Right ventricle myocardium superior (tissue), 1 donor: ENCODE data around the gene HMCN1. TPM values are rescaled to one million over a fixed set of nuclear protein-coding genes. Genes with fewer than 3 reads are reported as not detected.
A peak's percentile ranks its signal among the peaks of the same experiment; 100 is the strongest.

Experiments used
- ATAC-seq: fragments of 200-7000 bp; cut with Tn5 transposase; one replicate; pipeline ENCODE4 v1.9.1; 2020; ENCODE audit warnings: mild to moderate bottlenecking; ENCODE audit not compliant: poor library complexity
- DNase-seq: peaks from one replicate; pipeline ENCODE4 v3.0.0-alpha.2; 2020
- intact Hi-C: fragments of 100-400 bp; cut with DNase I; formaldehyde crosslinking; loops from one replicate; pipeline ENCODE4 v1.11.2; 2022
- total RNA-seq: library from RNA; stranded (reverse); fragmentation: NEBNext Ultra II Directional; extraction: Animal tissue kit (Norgen Biotek cat#: 25700); gene quantifications from one replicate; pipeline ENCODE4 v1.2.1, GENCODE V29; 2021
- donor health status: DM: no; HTN: yes; CAD: no; lungs with severe emphysema.

The HMCN1 gene
- total RNA-seq, 1 donor from 2014 or later, result 5.7 TPM

DNA sequence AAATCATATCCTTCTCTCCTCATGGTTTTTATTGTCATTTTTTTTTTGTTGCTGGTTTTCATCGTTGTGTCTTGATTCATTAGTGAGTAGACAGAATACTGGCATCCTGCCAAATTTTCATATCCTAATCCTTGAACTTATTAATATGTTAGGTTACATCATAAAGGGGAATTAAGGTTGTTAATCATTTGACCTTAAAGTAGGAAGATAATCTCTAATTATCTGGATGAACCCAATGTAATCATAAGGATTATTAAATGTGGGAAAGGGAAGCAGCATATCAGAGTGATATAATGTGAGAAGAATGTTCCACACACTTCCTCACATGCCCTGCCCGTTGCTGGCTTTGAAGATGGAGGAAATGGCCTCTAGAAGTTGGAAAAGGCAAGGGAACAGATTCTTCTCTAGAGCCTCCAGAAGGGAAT lies 299.7 kb downstream of the HMCN1 start:
- intact Hi-C loops, result no loop called here
- no peak for ATAC-seq
- DNase-seq, result no peak

DNA sequence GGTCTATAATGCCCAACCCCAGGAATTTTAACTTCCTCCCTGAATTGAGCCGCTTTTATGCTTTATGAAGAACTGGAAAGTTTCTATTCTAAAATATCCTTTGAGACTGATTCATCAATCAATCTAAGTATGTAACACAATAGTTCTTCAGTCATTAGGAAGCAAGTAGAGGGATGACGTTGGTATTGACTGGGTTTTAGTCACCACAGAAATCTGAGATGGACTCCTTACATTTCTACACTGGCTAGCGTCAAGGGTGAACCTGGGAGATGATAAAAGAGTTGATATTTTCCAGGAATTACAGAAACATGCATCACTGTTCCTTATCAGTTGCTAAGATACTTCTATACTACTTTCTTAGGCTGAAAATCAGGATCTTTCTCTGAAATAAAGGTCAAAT lies 308.0 kb downstream of the HMCN1 start:
- DNase-seq, result no peak
- intact Hi-C loops, result no loop called here
- ATAC-seq, result no peak

DNA sequence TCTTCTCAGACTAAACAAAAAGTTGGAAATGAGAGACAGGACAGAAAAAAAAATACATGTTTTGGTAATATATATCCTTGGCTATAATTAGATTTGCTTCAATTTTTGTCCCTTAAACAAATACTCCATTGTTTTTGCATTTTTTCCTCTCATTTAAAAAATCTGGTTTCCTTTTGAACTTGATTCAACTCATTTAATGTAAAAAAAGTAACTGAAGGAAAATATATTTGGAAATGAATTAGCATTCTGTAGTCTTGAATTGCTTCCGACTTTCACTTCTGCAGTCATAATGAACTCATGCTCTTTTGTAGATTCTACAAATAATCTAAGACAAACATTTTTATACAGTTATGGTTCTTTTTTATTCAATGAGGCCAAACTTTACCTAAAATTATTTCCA lies 309.1 kb downstream of the HMCN1 start:
- ATAC-seq, result no peak
- no peak for DNase-seq
- intact Hi-C loops, result no loop called here

DNA sequence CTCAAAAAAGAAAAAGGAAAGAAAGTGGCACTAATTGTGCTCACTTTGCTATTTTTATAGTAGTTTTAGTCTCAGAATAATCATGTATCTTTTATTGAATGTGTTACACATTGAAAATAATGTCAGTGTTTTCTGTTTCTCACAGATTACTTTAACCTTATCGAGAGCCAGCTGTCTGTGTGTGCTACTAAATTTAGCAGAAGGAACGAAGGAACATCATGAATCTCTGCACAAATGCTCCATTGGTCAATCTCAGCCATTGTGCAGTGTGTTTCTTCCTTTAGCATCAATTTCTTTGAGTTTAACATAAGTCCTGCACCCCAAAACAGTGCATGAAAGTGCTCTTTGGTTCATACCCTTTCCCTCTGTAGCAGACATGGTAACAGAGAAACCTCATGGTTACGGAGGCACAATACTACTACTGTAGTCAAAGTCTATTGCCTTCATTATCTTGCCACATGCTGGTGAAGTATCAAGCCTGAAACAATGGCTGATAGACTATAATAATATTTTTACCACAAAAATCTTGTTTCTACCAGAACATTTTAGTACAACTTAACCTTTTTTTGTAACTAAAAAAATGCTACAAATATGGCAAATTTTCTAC lies 310.0 kb downstream of the HMCN1 start:
- intact Hi-C loops, result no loop called here
- ATAC-seq (no peak), DNase-seq (no peak)

DNA sequence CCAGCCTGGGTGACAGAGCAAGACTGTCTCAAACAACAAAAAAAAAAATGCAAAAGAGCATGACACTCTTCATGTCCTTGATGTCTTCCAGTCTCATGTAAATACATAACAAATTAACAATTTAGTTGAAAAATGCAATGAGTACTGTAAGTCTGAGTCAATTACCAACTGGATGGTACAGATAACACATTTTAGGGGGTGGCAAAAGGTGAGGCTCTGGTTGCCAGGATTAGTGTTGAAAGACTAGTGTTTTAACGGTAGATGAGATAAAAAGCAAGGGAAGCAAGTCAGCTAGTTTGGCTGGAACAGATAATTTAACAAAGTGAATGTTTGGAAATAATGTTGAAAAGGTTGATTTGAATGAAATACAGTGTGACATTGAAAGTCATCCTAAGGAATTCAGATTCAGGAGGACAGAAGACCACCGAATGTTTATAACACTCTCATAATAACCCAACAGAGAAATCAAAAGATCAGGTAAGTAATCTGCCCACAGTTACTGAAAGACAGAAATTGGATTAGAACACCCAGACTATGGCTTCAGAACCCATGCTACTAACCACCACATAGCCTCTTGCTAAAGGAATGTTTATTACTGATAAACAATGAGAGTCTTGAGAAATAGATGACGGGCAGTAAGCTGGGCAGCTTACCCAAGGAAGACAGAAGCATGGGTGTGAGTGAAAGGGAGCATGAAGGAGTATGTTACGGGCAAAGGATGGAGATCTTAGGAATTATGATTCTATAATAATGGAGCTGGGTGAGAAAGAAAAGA lies 312.4 kb downstream of the HMCN1 start:
- no peak for DNase-seq
- intact Hi-C loops, result no loop called here
- ATAC-seq, result no peak

DNA sequence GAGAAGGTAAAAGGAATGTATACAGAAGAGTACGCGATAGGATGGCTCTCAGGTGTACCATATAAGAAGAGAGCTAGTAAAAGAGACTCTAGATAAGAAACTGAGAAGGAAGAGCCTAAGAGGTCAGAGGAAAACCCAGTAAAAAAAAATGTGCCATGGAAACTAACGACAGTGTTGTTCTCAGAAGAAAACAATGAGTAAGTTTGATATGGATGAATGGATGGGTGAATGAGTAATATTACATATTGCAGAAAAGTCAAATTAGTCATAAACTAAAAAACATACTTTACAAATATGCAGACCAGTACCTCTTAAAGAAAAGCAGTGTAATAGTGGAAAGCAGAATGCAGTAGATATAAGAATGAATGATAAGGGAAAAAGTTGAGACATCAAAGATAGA lies 316.2 kb downstream of the HMCN1 start:
- intact Hi-C loops, result no loop called here
- ATAC-seq (no peak), DNase-seq (no peak)

DNA sequence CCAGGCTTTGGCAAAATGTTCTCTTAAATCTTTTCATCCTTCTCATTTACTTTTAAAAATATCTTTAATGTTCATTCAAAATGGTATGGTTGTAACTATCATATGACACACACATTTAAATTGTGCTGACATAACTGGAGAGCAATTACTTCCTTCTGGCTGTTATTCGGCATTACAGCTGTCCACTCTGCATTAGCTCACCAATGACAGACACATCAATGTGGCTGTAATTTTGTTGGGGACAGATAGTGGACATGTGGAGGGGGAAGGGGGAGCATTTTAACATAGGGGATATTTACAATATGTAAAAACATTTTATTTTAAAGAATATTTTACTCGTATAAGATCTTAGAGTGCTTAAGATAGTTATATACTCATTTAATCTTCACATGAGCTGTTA lies 319.8 kb downstream of the HMCN1 start:
- DNase-seq (no peak), ATAC-seq (no peak)
- intact Hi-C loops, result no loop called here

DNA sequence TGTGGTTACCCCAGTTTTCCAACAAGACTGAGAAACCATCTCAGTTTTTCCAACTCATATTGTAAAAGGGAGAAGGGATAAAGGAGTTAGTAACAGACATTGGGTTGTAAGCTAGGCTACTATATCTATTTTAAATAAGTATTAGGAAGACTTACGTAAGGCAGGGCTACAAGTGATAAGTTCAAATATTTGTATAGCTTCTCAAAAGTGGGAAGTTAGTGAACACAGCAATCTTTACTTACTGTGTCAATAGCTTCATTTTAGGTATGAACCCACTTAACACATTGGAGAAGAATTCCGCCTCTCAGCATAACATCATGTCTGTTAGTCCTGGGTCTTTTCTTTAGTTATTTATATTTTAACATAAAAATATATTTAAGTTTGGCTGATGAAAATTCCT lies 320.7 kb downstream of the HMCN1 start:
- ATAC-seq (no peak), DNase-seq (no peak)
- intact Hi-C loops, result no loop called here

DNA sequence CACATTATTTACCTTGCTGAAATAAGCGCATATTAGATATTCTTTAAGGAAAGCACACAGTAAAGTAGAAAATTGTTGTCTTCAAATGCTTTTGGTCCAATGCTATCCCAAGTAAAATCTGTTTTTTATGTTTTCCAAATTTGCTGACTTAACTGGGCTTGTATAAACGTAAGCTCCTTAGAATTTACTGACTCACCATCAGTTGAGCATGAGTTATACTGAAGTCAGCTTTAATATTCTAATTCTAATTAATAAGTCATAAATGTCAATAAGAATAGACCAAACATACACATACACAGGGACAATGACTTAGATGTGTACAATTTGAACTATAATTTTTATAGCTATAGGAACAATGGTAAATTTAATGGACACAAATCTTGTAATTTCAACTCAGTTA lies 321.7 kb downstream of the HMCN1 start:
- no peak for ATAC-seq
- no peak for DNase-seq
- intact Hi-C loops, result no loop called here

DNA sequence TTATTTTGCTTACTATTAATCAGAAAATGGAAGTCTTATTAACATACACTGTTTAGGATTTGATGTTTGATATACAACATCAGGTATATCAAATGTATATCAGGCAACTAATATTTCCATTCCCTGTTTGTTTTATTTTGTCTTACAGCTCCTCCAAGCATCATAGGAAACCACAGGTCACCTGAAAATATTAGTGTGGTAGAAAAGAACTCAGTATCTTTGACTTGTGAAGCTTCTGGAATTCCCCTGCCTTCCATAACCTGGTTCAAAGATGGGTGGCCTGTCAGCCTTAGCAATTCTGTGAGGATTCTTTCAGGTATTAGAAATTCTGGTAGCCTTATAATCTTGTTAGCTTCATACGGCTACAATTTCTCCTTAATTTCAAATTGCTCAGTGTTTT lies 322.9 kb downstream of the HMCN1 start:
- ATAC-seq (no peak), DNase-seq (no peak)
- intact Hi-C loops, result no loop called here

DNA sequence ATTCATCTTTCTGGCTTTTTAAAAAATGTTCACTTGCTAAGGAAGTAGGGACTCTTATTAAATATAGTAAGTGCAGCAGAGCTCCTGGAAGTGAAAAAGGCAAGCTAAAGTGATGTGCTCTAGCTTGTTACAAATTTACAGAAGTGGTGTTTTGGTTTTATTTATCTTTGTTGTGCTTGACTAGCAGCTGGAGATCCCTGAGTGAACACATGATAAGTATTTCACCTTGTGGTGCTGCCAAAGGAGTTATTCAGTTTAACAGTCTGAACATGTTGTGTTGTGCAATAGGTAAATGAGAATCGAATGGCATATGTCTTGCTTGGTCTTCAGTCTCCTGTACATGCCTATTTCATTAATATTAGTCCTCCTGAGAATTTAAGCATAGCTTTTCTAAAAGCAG lies 325.1 kb downstream of the HMCN1 start:
- intact Hi-C loops, result no loop called here

DNA sequence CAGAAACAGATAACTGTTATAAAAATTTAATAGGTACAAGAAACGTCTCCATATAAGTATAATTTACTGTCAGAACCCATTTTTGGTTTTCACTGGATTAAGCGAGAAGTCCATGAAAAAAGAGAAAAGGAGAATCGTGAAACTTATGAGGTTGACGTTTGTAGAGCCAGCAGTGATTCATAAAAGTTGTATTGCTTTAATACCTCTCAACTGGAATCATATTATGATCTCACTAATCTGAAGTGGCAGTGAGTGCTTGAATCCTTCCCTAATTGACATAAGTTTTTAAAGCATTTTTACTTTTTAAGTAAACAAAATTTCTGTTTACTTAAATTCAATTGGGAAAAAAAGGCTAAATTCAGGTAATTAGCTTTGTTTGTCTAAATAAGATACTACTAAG lies 325.6 kb downstream of the HMCN1 start:
- DNase-seq (no peak), ATAC-seq (no peak)

More for the DNA sequence above, 325.1 kb downstream of the HMCN1 start:
- no peak for DNase-seq
- ATAC-seq, result peak; percentile 87

DNA sequence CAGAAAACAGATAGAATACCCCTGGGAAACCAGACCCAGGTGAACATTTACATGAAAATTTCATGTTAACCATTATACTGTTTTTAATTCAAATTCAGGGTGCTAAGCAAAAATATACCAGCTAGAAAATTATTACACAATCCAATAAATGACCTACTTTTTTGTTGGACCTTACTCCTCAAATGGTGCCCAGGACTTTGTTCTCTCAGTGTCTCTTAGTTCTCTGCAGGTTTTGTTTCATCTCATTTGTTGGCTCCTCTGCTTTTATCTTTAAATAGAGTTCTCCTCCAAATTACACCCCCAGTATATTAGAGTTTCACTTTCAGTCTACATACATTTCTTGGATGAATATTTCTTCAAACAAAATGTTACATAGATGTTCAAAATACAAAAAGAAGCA lies 326.0 kb downstream of the HMCN1 start:
- peak; percentile 27 for ATAC-seq

More for the DNA sequence above, 325.6 kb downstream of the HMCN1 start:
- intact Hi-C loops, result no loop called here

DNA sequence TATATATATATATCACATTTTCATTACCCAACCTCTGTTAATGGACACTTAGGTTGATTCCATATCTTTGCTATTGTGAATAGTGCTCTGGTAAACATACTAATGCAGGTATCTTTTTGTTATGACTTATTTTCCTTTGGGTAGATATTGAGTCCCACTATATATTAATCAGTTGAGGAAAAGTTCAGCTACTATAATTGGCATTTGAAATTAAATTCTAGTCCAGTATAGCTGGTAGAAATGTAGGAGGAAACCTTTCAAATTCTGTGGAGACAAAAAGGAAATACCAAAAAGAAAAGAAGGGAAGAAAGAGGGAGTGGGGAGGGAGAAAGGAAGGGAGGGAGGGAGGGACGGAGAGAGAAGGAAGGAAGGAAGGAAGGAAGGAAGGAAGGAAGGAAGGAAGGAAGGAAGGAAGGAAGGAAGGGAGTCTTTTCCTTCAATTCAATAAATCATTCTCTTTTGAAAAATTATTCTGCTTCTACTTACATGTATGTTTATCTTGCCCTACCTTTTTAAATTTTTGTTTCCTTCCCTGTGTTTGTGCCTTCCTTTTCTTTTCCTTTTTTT lies 329.0 kb downstream of the HMCN1 start:
- DNase-seq (no peak), ATAC-seq (no peak)
- intact Hi-C loops, result no loop called here

More for the DNA sequence above, 326.0 kb downstream of the HMCN1 start:
- intact Hi-C loops, result no loop called here
- DNase-seq, result no peak

DNA sequence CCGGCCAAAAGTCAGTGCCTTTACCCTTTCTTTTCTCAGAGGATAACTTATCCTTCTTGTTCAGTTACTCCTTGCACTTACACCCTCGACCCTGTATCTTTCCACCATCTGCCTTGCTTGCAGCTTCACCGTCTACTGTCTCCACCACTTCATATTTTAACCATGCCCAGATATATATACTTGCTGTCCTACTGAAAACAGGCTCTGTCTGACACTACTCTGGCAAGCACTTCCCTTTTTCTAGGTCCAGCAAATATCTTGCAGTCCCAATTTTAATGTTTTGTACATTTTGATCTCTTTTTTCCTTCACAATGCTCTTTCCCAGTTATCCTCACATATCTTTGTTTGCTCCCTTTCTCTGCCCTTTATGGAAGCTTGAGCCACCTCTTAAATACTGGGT lies 332.2 kb downstream of the HMCN1 start:
- DNase-seq (no peak), ATAC-seq (no peak)
- intact Hi-C loops, result no loop called here

DNA sequence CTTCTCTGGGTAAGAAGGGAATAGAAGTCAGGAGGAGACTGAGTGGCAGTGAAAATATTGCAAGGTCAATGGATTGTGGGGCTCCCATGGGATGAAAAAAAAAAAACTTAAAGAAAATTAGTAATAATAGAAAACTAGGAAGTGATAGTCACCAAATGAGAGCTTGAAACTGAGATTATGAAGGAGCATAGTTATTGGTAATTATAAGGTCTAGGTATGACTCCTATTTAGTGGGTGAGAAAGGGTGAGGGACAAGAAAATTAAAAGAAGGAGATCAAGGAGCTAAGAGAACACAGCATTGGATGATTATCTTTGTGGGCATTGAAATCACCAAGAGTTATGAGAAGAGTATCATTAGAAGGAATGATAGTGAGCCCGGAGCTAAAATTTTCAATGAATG lies 339.5 kb downstream of the HMCN1 start:
- intact Hi-C loops, result no loop called here
- DNase-seq, result no peak
- ATAC-seq, result no peak

DNA sequence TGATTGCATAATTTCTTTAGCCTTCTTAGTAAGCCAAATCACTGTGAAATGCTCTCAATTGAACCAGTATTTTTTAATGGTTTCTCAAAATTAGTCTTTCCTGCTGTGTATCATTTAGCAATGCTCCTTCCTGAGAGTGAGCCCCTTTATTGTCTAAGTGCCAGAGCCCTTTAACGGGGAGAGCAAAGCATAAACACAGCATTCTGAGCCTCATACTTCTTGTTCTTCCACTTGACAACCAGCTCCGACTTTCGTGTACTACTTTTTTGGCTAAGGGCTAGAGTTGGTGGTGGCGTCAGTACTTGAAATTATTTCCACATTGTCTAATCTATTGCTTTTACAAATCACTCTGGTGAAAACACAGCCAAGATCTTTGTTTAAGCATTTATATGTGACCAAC lies 341.8 kb downstream of the HMCN1 start:
- DNase-seq (no peak), ATAC-seq (no peak)
- intact Hi-C loops, result no loop called here

DNA sequence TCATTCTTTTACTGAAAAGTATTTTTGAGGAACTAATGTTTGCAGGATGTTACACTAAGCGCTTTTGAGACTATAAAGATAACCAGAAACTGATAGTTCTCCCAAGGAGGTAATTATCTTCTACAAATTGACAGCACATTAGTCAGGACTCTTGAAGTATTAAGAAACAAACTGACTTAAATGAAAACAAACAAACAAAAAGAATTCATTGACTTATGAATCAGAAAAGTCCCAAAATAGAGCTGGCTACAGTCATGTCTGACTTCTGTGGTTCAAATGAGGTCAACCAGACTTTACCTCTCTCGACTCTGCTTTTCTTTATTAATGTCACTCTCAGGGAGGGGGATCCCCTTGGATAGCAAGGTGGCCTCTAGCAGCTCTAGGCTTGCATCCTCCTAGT lies 344.1 kb downstream of the HMCN1 start:
- no peak for DNase-seq
- ATAC-seq, result no peak
- intact Hi-C loops, result no loop called here

DNA sequence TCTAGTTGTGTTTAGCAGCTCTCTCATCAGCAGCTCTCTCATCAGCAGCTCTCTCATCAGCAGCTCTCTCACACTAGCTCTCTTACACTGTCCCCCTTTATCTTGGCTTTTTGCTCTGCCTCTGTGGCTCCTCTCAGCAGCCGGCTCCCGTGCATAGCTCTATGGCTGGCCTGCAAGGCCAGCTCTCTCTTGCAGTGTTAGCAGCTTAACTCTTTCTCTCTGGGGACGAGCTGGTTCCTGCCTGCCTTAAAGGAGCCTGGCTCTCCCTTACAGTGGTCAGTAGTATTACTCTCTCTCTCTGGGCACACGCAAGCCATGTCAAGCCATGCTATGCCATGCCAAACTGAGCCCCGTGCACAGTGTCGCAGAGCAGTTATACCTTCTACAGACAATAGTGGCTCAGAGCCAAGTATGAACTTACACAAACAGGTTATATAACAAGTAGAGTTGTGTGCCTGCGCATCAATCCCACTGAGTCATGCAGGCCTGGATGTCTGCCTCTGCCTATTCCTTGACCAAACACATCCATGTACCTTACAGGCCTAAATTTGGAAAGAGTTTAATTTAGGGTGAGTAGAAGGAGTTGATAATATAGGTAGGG lies 345.0 kb downstream of the HMCN1 start:
- intact Hi-C loops, result no loop called here
- DNase-seq, result no peak
- no peak for ATAC-seq
